ENCODE results near the gene HOXD8. TPM values are rescaled to one million over a fixed set of nuclear protein-coding genes. Genes with fewer than 3 reads are reported as not detected.
A peak's percentile ranks its signal among the peaks of the same experiment; 100 is the strongest.

HOXD8 gene
- polyA plus RNA-seq, 4 donors = 169 to 217 (median 195) TPM

GRCh38 chr2:176157499-176158185 lies 28.1 kb downstream of the HOXD8 start:
- peak in 2 of 4 donors; percentile 60 to 80 for DNase-seq (ENCODE audit: low read depth in 4 of 4, low spot score in 2 of 4)

GRCh38 chr2:176158186-176158591 lies 28.7 kb downstream of the HOXD8 start:
- DNase-seq (ENCODE audit: low read depth in 4 of 4, low spot score in 2 of 4) = peak in 1 of 4 donors; percentile 56

GRCh38 chr2:176158855-176159662 lies 29.6 kb downstream of the HOXD8 start:
- DNase-seq (ENCODE audit: low read depth in 4 of 4, low spot score in 2 of 4) = peak in 2 of 4 donors; percentile 61 to 62

GRCh38 chr2:176159663-176160250 lies 30.3 kb downstream of the HOXD8 start:
- DNase-seq (ENCODE audit: low read depth in 4 of 4, low spot score in 2 of 4) = no peak

GRCh38 chr2:176160251-176160985 lies 30.9 kb downstream of the HOXD8 start:
- peak in 2 of 4 donors; percentile 56 to 59 for DNase-seq (ENCODE audit: low read depth in 4 of 4, low spot score in 2 of 4)

- peak in 2 of 4 donors; percentile 37 to 59 for DNase-seq (ENCODE audit: low read depth in 4 of 4, low spot score in 2 of 4)
These were observed 31.7 kb downstream of the HOXD8 start for GRCh38 chr2:176160986-176161824.

- DNase-seq (ENCODE audit: low read depth in 4 of 4, low spot score in 2 of 4) = peak in 1 of 4 donors; percentile 69
These were observed 32.5 kb downstream of the HOXD8 start for GRCh38 chr2:176161825-176162626.

- DNase-seq (ENCODE audit: low read depth in 4 of 4, low spot score in 2 of 4) = peak in 1 of 4 donors; percentile 84
These were observed 33.6 kb downstream of the HOXD8 start for GRCh38 chr2:176162911-176163671.

- DNase-seq (ENCODE audit: low read depth in 4 of 4, low spot score in 2 of 4) = no peak
These were observed 34.2 kb downstream of the HOXD8 start for GRCh38 chr2:176163672-176164056.

- DNase-seq (ENCODE audit: low read depth in 4 of 4, low spot score in 2 of 4) = no peak
These were observed 34.7 kb downstream of the HOXD8 start for GRCh38 chr2:176164201-176164600.

GRCh38 chr2:176164611-176165369 lies 35.3 kb downstream of the HOXD8 start:
- DNase-seq (ENCODE audit: low read depth in 4 of 4, low spot score in 2 of 4) = peak in 1 of 4 donors; percentile 64

GRCh38 chr2:176165370-176166050 lies 36.0 kb downstream of the HOXD8 start:
- DNase-seq (ENCODE audit: low read depth in 4 of 4, low spot score in 2 of 4) = peak in 1 of 4 donors; percentile 57

- no peak for DNase-seq (ENCODE audit: low read depth in 4 of 4, low spot score in 2 of 4)
These were observed 36.8 kb downstream of the HOXD8 start for GRCh38 chr2:176166272-176166671.

- no peak for DNase-seq (ENCODE audit: low read depth in 4 of 4, low spot score in 2 of 4)
These were observed 37.9 kb downstream of the HOXD8 start for GRCh38 chr2:176167398-176167797.

- DNase-seq (ENCODE audit: low read depth in 4 of 4, low spot score in 2 of 4) = no peak
These were observed 39.7 kb downstream of the HOXD8 start for GRCh38 chr2:176169181-176169580.

GRCh38 chr2:176169711-176170110 lies 40.2 kb downstream of the HOXD8 start:
- DNase-seq (ENCODE audit: low read depth in 4 of 4, low spot score in 2 of 4) = no peak
